PC-9 (cell line): ENCODE measurements around the gene DCAF7. TPM values are rescaled to one million over a fixed set of nuclear protein-coding genes. Genes with fewer than 3 reads are reported as not detected.

Experiments used
- BruUV-seq: library from RNA; stranded (reverse); fragments of 400-500 nt; replicated peaks from 2 replicates; lab custom pipeline; 2021; lab: Mats Ljungman, UMichigan
- CTCF ChIA-PET: fragments of 300-600 bp; sonication (Branson Sonifier 250); formaldehyde crosslinking; loops from one replicate; lab custom pipeline; 2022; ENCODE audit warnings: antibody characterized with exemption; lab: Charles Lee
- POLR2A ChIA-PET: fragments of 300-600 bp; sonication (Branson Sonifier 250); formaldehyde crosslinking; loops from one replicate; lab custom pipeline; 2022; ENCODE audit warnings: antibody characterized with exemption; ENCODE audit not compliant: unreplicated experiment; lab: Charles Lee
- DNase-seq, 2 experiments: peaks; one replicate each; pipeline versions ENCODE4 v3.0.0 to v3.0.0-alpha.2; 2015 to 2022; ENCODE audit warnings: mixed read lengths in 1 of 2
- H2AFZ ChIP-seq: fragments of 200-600 bp; sonication (generic); 2 replicates; pipeline ENCODE4 v1.8.1; 2017; ENCODE audit warnings: antibody characterized with exemption
- H3F3A ChIP-seq: fragments of 200-600 bp; sonication (generic); 2 replicates; pipeline ENCODE4 v1.8.1; 2017; ENCODE audit warnings: antibody characterized with exemption, mild to moderate bottlenecking, low read depth; ENCODE audit not compliant: insufficient read depth
- H3K27ac ChIP-seq: fragments of 200-600 bp; sonication (generic); 2 replicates; pipeline ENCODE4 v1.6.1; 2016; ENCODE audit warnings: mixed run types
- H3K27me3 ChIP-seq: fragments of 200-600 bp; sonication (generic); 2 replicates; pipeline ENCODE4 v1.6.1; 2016; ENCODE audit warnings: low read depth, mixed run types; ENCODE audit not compliant: insufficient read depth
- H3K36me3 ChIP-seq: fragments of 200-600 bp; sonication (generic); 2 replicates; pipeline ENCODE4 v1.6.1; 2016; ENCODE audit warnings: low read depth, mixed run types
- H3K4me1 ChIP-seq: fragments of 200-600 bp; sonication (generic); replicated peaks from 2 replicates; pipeline ENCODE4 v1.6.1; 2016; ENCODE audit warnings: mixed run types; ENCODE audit not compliant: insufficient read depth
- H3K4me2 ChIP-seq: fragments of 200-600 bp; sonication (generic); 2 replicates; pipeline ENCODE4 v1.6.1; 2017; ENCODE audit warnings: mixed run types
- H3K4me3 ChIP-seq: fragments of 200-600 bp; sonication (generic); 2 replicates; pipeline ENCODE4 v1.6.1; 2016; ENCODE audit warnings: mixed run types
- H3K79me2 ChIP-seq: fragments of 200-600 bp; sonication (generic); 2 replicates; pipeline ENCODE4 v1.6.1; 2017; ENCODE audit warnings: low read depth, mixed run types
- H3K9me2 ChIP-seq: fragments of 200-600 bp; sonication (generic); 2 replicates; pipeline ENCODE4 v1.8.1; 2017; ENCODE audit warnings: mild to moderate bottlenecking; ENCODE audit not compliant: insufficient read depth
- H3K9me3 ChIP-seq: fragments of 200-600 bp; sonication (generic); 2 replicates; pipeline ENCODE4 v1.8.1; 2016; ENCODE audit warnings: low read depth; ENCODE audit not compliant: insufficient read depth
- H4K20me1 ChIP-seq: fragments of 200-600 bp; sonication (generic); 2 replicates; pipeline ENCODE4 v1.8.1; 2017; ENCODE audit not compliant: insufficient read depth
- EZH2 ChIP-seq: fragments of 200-600 bp; sonication (generic); IDR thresholded peaks from 2 replicates; pipeline ENCODE4 v1.8.0; 2017; ENCODE audit warnings: antibody characterized with exemption, low read depth
- intact Hi-C: fragments of 100-400 bp; cut with micrococcal nuclease; formaldehyde crosslinking; loops from one replicate; pipeline ENCODE4 v1.10.0; 2022; ENCODE audit not compliant: unreplicated experiment
- total RNA-seq: library from RNA; stranded (reverse); gene quantifications from 2 replicates; pipeline ENCODE4 v1.2.3, GENCODE V29; 2021
- TF ChIP-seq, protein P1 (sequence below): fragments of 200-600 bp; sonication (generic); conservative IDR thresholded peaks from 2 replicates; pipeline ENCODE4 v1.6.1; 2017; ENCODE audit warnings: mixed run types, antibody characterized with exemption, mild to moderate bottlenecking, moderate library complexity

The DCAF7 gene
- total RNA-seq, 1 experiment from 2014 or later, result 78.9 TPM

DNA sequence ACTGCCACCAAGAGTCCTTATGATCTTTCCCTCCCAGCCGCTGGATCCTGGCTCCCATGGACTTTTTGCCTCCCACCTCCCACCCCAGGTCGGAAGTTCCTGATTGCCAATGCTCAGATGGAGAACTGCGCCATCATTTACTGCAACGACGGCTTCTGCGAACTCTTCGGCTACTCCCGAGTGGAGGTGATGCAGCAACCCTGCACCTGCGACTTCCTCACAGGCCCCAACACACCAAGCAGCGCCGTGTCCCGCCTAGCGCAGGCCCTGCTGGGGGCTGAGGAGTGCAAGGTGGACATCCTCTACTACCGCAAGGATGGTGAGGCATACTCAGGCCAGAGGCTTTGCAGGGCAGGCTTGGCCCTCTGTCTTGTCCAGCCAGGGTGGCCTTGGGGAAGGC, 26.2 kb upstream of the DCAF7 start:
- POLR2A ChIA-PET, result no interaction called here

DNA sequence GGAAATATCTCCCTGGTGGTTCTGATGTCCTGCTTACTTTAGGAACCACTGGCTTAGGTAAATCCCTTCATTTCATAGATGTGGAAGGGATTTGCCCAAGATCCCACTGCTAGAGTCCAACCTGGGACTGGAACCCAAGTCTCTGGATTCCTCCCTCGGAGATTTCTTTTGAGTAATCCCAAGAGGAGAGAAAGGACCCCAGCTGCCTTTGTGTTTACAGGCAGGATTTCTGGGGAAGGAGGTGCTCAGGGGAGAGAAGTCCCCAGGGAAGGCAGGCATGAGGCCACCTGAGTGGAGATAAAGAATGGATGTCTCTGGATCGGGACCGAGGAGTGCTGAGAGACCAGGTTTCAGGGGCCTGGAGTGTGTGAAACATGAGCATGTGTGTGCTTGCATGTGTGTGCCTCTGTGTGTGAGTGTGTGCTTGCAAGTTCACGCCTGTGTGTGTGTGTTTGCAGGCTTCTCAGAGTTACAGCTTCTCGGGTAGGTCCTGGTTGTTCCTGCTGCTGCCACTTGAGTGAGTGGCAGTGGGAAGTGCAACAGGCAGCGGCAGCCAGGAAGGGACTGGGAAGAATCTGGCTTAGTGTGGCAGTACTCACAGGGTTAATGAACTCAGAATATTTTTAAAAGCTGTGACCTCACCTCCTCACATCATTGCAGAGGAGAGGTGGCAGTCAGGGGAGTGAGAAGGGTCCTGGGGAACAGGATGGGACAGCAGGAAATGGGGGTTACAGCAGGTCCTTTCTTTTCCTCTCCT, 24.9 kb upstream of the DCAF7 start:
- Histone ChIP-seq H4K20me1 (peaks cover 3% of the 10 kb centered on the region; the same call in 1 of the 2 replicates), H3K36me3 (no peaks in the 10 kb centered on the region), H3K27ac (no peak overlapping the region), H3K4me2 (no peak overlapping the region), H3K4me1 (no peaks in the 10 kb centered on the region), H3K4me3 (no peak overlapping the region), H3K9me3 (no peaks in the 10 kb centered on the region), H2AFZ (no peak overlapping the region), H3K9me2 (no peaks in the 10 kb centered on the region), H3K27me3 (peaks cover 68% of the 10 kb centered on the region), H3F3A (no peaks in the 10 kb centered on the region), H3K79me2 (no peaks in the 10 kb centered on the region)
- BruUV-seq, result no TSS peak
- no peak for DNase-seq
- intact Hi-C loops, result no loop called here
- POLR2A ChIA-PET, result no interaction called here
- CTCF ChIA-PET, result no interaction called here
- TF ChIP-seq, protein P1, sequence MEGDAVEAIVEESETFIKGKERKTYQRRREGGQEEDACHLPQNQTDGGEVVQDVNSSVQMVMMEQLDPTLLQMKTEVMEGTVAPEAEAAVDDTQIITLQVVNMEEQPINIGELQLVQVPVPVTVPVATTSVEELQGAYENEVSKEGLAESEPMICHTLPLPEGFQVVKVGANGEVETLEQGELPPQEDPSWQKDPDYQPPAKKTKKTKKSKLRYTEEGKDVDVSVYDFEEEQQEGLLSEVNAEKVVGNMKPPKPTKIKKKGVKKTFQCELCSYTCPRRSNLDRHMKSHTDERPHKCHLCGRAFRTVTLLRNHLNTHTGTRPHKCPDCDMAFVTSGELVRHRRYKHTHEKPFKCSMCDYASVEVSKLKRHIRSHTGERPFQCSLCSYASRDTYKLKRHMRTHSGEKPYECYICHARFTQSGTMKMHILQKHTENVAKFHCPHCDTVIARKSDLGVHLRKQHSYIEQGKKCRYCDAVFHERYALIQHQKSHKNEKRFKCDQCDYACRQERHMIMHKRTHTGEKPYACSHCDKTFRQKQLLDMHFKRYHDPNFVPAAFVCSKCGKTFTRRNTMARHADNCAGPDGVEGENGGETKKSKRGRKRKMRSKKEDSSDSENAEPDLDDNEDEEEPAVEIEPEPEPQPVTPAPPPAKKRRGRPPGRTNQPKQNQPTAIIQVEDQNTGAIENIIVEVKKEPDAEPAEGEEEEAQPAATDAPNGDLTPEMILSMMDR, result no peak
- TF ChIP-seq EZH2, result no peak

More for the DNA sequence above, 26.2 kb upstream of the DCAF7 start:
- no peaks in the 10 kb centered on the region for H3K9me2 ChIP-seq
- no peaks in the 10 kb centered on the region for H3K79me2 ChIP-seq
- H3K4me2 ChIP-seq, result no peak overlapping the region
- H3K27ac ChIP-seq, result no peak overlapping the region
- peaks cover 3% of the 10 kb centered on the region; the same call in 1 of the 2 replicates for H4K20me1 ChIP-seq
- H3K4me1 ChIP-seq, result no peaks in the 10 kb centered on the region
- no peaks in the 10 kb centered on the region for H3K9me3 ChIP-seq
- DNase-seq, result no peak
- no peak overlapping the region for H2AFZ ChIP-seq
- no TSS peak for BruUV-seq
- no peaks in the 10 kb centered on the region for H3F3A ChIP-seq
- H3K36me3 ChIP-seq, result no peaks in the 10 kb centered on the region
- no peak overlapping the region for H3K4me3 ChIP-seq
- TF ChIP-seq EZH2, result no peak
- TF ChIP-seq, protein P1, result no peak
- CTCF ChIA-PET, result no interaction called here
- peaks cover 76% of the 10 kb centered on the region for H3K27me3 ChIP-seq
- intact Hi-C loops, result no loop called here

GRCh38 chr17:63526861-63527260, 23.4 kb upstream of the DCAF7 start:
- Histone ChIP-seq H3K27ac (no peak overlapping the region), H3F3A (no peaks in the 10 kb centered on the region), H3K4me3 (no peak overlapping the region), H3K27me3 (peaks cover 58% of the 10 kb centered on the region), H3K9me2 (no peaks in the 10 kb centered on the region), H2AFZ (no peak overlapping the region), H4K20me1 (peaks cover 3% of the 10 kb centered on the region; the same call in 1 of the 2 replicates), H3K4me2 (no peak overlapping the region), H3K9me3 (no peaks in the 10 kb centered on the region), H3K79me2 (no peaks in the 10 kb centered on the region), H3K36me3 (no peaks in the 10 kb centered on the region), H3K4me1 (no peaks in the 10 kb centered on the region)
- CTCF ChIA-PET, result no interaction called here
- no peak for DNase-seq
- POLR2A ChIA-PET, result no interaction called here
- BruUV-seq, result no TSS peak
- intact Hi-C loops, result no loop called here
- no peak for TF ChIP-seq EZH2
- TF ChIP-seq, protein P1, result no peak
